Mesothelial cell of epicardium (in vitro differentiated cells): ENCODE measurements around the gene TRIM17. TPM values are rescaled to one million over a fixed set of nuclear protein-coding genes. Genes with fewer than 3 reads are reported as not detected.

Experiments
- DNase-seq, 2 experiments: peaks; one replicate each; pipeline ENCODE4 v3.0.0; 2021; ENCODE audit warnings: low spot score in 2 of 2; ENCODE audit not compliant: unreplicated experiment in 2 of 2
- H3K27ac Mint-ChIP-seq: 2 replicates; pipeline ENCODE4 v1.8.0; 2021; ENCODE audit warnings: mixed read lengths
- H3K27me3 Mint-ChIP-seq: 2 replicates; pipeline ENCODE4 v1.8.0; 2021; ENCODE audit warnings: low read depth, mixed read lengths
- H3K36me3 Mint-ChIP-seq: 2 replicates; pipeline ENCODE4 v1.8.0; 2021; ENCODE audit warnings: mixed read lengths
- H3K4me1 Mint-ChIP-seq: 2 replicates; pipeline ENCODE4 v1.8.0; 2021; ENCODE audit warnings: mixed read lengths
- H3K4me3 Mint-ChIP-seq: 2 replicates; pipeline ENCODE4 v1.8.0; 2021; ENCODE audit warnings: mild to moderate bottlenecking, moderate library complexity, mixed read lengths
- H3K9me3 Mint-ChIP-seq: 2 replicates; pipeline ENCODE4 v1.8.0; 2021; ENCODE audit warnings: mixed read lengths
- total RNA-seq: library from RNA; stranded (reverse); gene quantifications from 3 replicates; pipeline ENCODE4 v1.2.1, GENCODE V29; 2021
- TF ChIP-seq, protein P1 (sequence below): fragments of 200-600 bp; sonication (generic); IDR thresholded peaks from one replicate; pipeline ENCODE4 v1.5.0; 2021; ENCODE audit warnings: antibody characterized with exemption; ENCODE audit not compliant: unreplicated experiment

The TRIM17 gene
- total RNA-seq, 1 donor from 2014 or later: 30.6 TPM

GRCh38 chr1:228400692-228401454 lies 15.8 kb downstream of the TRIM17 start:
- Mint-ChIP-seq H3K36me3 (peaks cover 13% of the 10 kb centered on the region), H3K9me3 (no peaks in the 10 kb centered on the region), H3K27me3 (no peaks in the 10 kb centered on the region), H3K4me1 (peaks cover 19% of the 10 kb centered on the region), H3K27ac (no peak overlapping the region), H3K4me3 (no peak overlapping the region)
- TF ChIP-seq, protein P1, sequence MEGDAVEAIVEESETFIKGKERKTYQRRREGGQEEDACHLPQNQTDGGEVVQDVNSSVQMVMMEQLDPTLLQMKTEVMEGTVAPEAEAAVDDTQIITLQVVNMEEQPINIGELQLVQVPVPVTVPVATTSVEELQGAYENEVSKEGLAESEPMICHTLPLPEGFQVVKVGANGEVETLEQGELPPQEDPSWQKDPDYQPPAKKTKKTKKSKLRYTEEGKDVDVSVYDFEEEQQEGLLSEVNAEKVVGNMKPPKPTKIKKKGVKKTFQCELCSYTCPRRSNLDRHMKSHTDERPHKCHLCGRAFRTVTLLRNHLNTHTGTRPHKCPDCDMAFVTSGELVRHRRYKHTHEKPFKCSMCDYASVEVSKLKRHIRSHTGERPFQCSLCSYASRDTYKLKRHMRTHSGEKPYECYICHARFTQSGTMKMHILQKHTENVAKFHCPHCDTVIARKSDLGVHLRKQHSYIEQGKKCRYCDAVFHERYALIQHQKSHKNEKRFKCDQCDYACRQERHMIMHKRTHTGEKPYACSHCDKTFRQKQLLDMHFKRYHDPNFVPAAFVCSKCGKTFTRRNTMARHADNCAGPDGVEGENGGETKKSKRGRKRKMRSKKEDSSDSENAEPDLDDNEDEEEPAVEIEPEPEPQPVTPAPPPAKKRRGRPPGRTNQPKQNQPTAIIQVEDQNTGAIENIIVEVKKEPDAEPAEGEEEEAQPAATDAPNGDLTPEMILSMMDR: no peak
- DNase-seq: no peak

GRCh38 chr1:228400237-228400651 lies 16.4 kb downstream of the TRIM17 start:
- TF ChIP-seq, protein P1: no peak
- no peak for DNase-seq
- H3K4me1 Mint-ChIP-seq: peaks cover 13% of the 10 kb centered on the region
- H3K36me3 Mint-ChIP-seq: peaks cover 13% of the 10 kb centered on the region
- no peak overlapping the region for H3K27ac Mint-ChIP-seq
- H3K9me3 Mint-ChIP-seq: no peaks in the 10 kb centered on the region
- no peaks in the 10 kb centered on the region for H3K27me3 Mint-ChIP-seq
- H3K4me3 Mint-ChIP-seq: no peak overlapping the region

- Mint-ChIP-seq H3K9me3 (no peaks in the 10 kb centered on the region), H3K4me3 (no peak overlapping the region), H3K27ac (no peak overlapping the region), H3K27me3 (no peaks in the 10 kb centered on the region), H3K36me3 (peaks cover 13% of the 10 kb centered on the region), H3K4me1 (peaks cover 7% of the 10 kb centered on the region)
- TF ChIP-seq, protein P1: no peak
- DNase-seq: no peak
Observed at GRCh38 chr1:228399531-228400236, 17.0 kb downstream of the TRIM17 start.

- Mint-ChIP-seq H3K4me1 (no peaks in the 10 kb centered on the region), H3K4me3 (no peak overlapping the region), H3K9me3 (no peaks in the 10 kb centered on the region), H3K27me3 (no peaks in the 10 kb centered on the region), H3K36me3 (peaks cover 13% of the 10 kb centered on the region), H3K27ac (no peak overlapping the region)
- TF ChIP-seq, protein P1: no peak
- DNase-seq: no peak
Observed at GRCh38 chr1:228398741-228399461, 17.8 kb downstream of the TRIM17 start.

- TF ChIP-seq, protein P1: no peak
- Mint-ChIP-seq H3K4me3 (no peak overlapping the region), H3K9me3 (no peaks in the 10 kb centered on the region), H3K4me1 (peaks cover 5% of the 10 kb centered on the region), H3K36me3 (peaks cover 11% of the 10 kb centered on the region), H3K27ac (no peak overlapping the region), H3K27me3 (no peaks in the 10 kb centered on the region)
- DNase-seq: no peak
Observed at GRCh38 chr1:228397966-228398365, 18.7 kb downstream of the TRIM17 start.
